Measurements from ENCODE around the gene H1-8.

DNA sequence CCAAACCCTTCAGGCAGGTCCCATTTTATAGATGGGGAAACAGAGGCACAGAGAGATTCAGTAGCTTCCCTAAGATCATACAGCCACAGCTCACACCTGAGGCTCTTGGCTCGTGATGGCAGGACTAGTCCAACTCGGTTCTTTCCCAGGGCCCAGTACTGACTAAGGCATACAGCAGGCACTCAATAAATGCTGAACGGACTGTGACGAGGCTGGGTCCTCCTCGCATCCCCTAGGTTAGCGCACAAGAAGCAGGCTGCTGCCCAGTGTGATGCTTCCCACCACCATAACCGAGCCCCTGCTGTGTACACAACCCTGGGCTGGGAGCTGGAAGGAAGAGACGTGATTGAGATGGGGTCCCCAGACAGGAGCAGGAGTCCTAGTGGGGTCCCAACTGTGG is 38.6 kb downstream of the H1-8 start:
- TF ChIP-seq, protein P1, sequence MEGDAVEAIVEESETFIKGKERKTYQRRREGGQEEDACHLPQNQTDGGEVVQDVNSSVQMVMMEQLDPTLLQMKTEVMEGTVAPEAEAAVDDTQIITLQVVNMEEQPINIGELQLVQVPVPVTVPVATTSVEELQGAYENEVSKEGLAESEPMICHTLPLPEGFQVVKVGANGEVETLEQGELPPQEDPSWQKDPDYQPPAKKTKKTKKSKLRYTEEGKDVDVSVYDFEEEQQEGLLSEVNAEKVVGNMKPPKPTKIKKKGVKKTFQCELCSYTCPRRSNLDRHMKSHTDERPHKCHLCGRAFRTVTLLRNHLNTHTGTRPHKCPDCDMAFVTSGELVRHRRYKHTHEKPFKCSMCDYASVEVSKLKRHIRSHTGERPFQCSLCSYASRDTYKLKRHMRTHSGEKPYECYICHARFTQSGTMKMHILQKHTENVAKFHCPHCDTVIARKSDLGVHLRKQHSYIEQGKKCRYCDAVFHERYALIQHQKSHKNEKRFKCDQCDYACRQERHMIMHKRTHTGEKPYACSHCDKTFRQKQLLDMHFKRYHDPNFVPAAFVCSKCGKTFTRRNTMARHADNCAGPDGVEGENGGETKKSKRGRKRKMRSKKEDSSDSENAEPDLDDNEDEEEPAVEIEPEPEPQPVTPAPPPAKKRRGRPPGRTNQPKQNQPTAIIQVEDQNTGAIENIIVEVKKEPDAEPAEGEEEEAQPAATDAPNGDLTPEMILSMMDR (IDR thresholded peaks at IDR 0.05): no peak
- no peak for TF ChIP-seq POLR2A (IDR thresholded peaks at IDR 0.05)
- TF ChIP-seq POLR2AphosphoS5 (IDR thresholded peaks at IDR 0.05): no peak
